NCI-H345 treated with DMSO at 0.1 percent for 48 hours (cell line): ENCODE data around the gene LIN54.
"Not testable (repeated sequence)": the region's sequence is repeated elsewhere in the genome, so short reads cannot be mapped to it uniquely, and the experiment has no call there.

ENCODE experiments used
- DNase-seq: peaks from one replicate; lab custom pipeline; 2025; ENCODE audit not compliant: unreplicated experiment; lab: John Stamatoyannopoulos, UW

Gene LIN54

GRCh38 chr4:83012687-83013419 lies 2.2 kb upstream of the LIN54 start:
- peak; percentile 87 for DNase-seq

GRCh38 chr4:83012200-83012686 lies 1.6 kb upstream of the LIN54 start:
- no peak for DNase-seq

GRCh38 chr4:83011689-83012199 lies 1.1 kb upstream of the LIN54 start:
- DNase-seq: no peak

GRCh38 chr4:83010111-83010521 lies 507 bp downstream of the LIN54 start:
- no peak for DNase-seq

GRCh38 chr4:83009529-83009928 lies 1.1 kb downstream of the LIN54 start:
- no peak for DNase-seq

- not testable (repeated sequence) for DNase-seq
Observed at GRCh38 chr4:83003044-83003791, 7.4 kb downstream of the LIN54 start.

GRCh38 chr4:83002329-83002728 lies 8.3 kb downstream of the LIN54 start:
- no peak for DNase-seq

- DNase-seq: no peak
Observed at GRCh38 chr4:82998898-82999297, 11.7 kb downstream of the LIN54 start.

- no peak for DNase-seq
Observed at GRCh38 chr4:82994834-82995233, 15.8 kb downstream of the LIN54 start.

GRCh38 chr4:82989575-82990429 lies 20.8 kb downstream of the LIN54 start:
- no peak for DNase-seq

- no peak for DNase-seq
Observed at GRCh38 chr4:82988323-82988832, 22.2 kb downstream of the LIN54 start.

GRCh38 chr4:82987519-82987918 lies 23.1 kb downstream of the LIN54 start:
- not testable (repeated sequence) for DNase-seq

- no peak for DNase-seq
Observed at GRCh38 chr4:82984459-82984858, 26.2 kb downstream of the LIN54 start.

GRCh38 chr4:82983444-82983843 lies 27.2 kb downstream of the LIN54 start:
- DNase-seq: no peak

GRCh38 chr4:82981138-82981537 lies 29.5 kb downstream of the LIN54 start:
- no peak for DNase-seq

- DNase-seq: no peak
Observed at GRCh38 chr4:82975792-82976191, 34.8 kb downstream of the LIN54 start.

- no peak for DNase-seq
Observed at GRCh38 chr4:82969414-82969813, 41.2 kb downstream of the LIN54 start.

GRCh38 chr4:82968972-82969371 lies 41.7 kb downstream of the LIN54 start:
- DNase-seq: no peak

- DNase-seq: no peak
Observed at GRCh38 chr4:82965763-82966162, 44.9 kb downstream of the LIN54 start.

GRCh38 chr4:82957045-82957444 lies 53.6 kb downstream of the LIN54 start:
- DNase-seq: no peak

- no peak for DNase-seq
Observed at GRCh38 chr4:82954212-82954611, 56.4 kb downstream of the LIN54 start.
